K562 (cell line): ENCODE measurements around the gene EXOC7. TPM values are rescaled to one million over a fixed set of nuclear protein-coding genes. Genes with fewer than 3 reads are reported as not detected.

Experiments used
- ATAC-seq: fragments of 200-7000 bp; cut with Tn5 transposase; 3 replicates; pipeline ENCODE4 v1.9.1; 2020; ENCODE audit warnings: moderate library complexity
- BruUV-seq: library from RNA; stranded (reverse); fragments of 400-500 nt; replicated peaks from 2 replicates; lab custom pipeline; 2021; lab: Mats Ljungman, UMichigan
- CTCF ChIA-PET: fragments of 300-600 bp; formaldehyde crosslinking; extraction: SDS; loops from one replicate; lab custom pipeline; 2021; ENCODE audit warnings: low intra/inter-chr PET ratio; lab: Yijun Ruan, JAX
- POLR2A ChIA-PET: fragments of 300-600, 350-650 bp; sonication (Branson Sonifier 250); formaldehyde crosslinking; extraction: SDS; loops from one replicate; lab custom pipeline; 2021; ENCODE audit warnings: antibody characterized with exemption, inconsistent platforms; lab: Yijun Ruan, JAX
- DNase-seq, 4 experiments: peaks; one replicate each; pipeline versions ENCODE4 v3.0.0 to v3.0.0-alpha.2; 2011 to 2018; ENCODE audit warnings: low spot score in 3 of 4, mixed read lengths in 3 of 4; ENCODE audit errors: extremely low read depth in 1 of 4
- FAIRE-seq: peaks from 2 replicates; lab custom pipeline; 2011; peaks lifted over from hg19 to GRCh38; lab: Jason Lieb, UNC
- H2AFZ ChIP-seq: 2 replicates; pipeline ENCODE4 v1.6.0; 2011; ENCODE audit warnings: low read depth, low read length, control low read depth, inconsistent platforms
- H3K27ac ChIP-seq: fragments of 200-600 bp; 3 replicates; pipeline ENCODE4 v1.8.0; 2011; ENCODE audit warnings: low read depth, mild to moderate bottlenecking, control low read depth, inconsistent platforms, low read length, moderate library complexity, mixed read lengths; ENCODE audit errors: extremely low read depth
- H3K27me3 ChIP-seq, 2 experiments: fragments of 300-600 bp in 1 of 2; 2 replicates in 1 of 2; 3 replicates in 1 of 2; pipeline versions ENCODE4 v1.6.0 to v1.8.0; 2011; ENCODE audit warnings: inconsistent platforms in 2 of 2, low read length in 2 of 2, mild to moderate bottlenecking in 1 of 2, mixed read lengths in 1 of 2, moderate library complexity in 1 of 2; ENCODE audit not compliant: control insufficient read depth in 2 of 2, insufficient read depth in 2 of 2
- H3K36me3 ChIP-seq: fragments of 300-600 bp; 3 replicates; pipeline ENCODE4 v1.8.0; 2011; ENCODE audit warnings: mild to moderate bottlenecking, low read length, inconsistent platforms; ENCODE audit not compliant: control insufficient read depth, insufficient read depth
- H3K4me1 ChIP-seq, 2 experiments: fragments of 200-600 bp in 1 of 2; replicated peaks in 1 of 2; 2 replicates in 1 of 2; 3 replicates in 1 of 2; pipeline versions ENCODE4 v1.5.1 to v1.8.0; 2011; ENCODE audit warnings: inconsistent platforms in 2 of 2, low read length in 2 of 2, mild to moderate bottlenecking in 1 of 2, mixed read lengths in 1 of 2, moderate library complexity in 1 of 2; ENCODE audit not compliant: control insufficient read depth in 2 of 2, insufficient read depth in 2 of 2
- H3K4me2 ChIP-seq: 2 replicates; pipeline ENCODE4 v1.6.1; 2011; ENCODE audit warnings: low read length, control low read depth, inconsistent platforms, mixed read lengths; ENCODE audit not compliant: insufficient read depth
- H3K4me3 ChIP-seq: fragments of 200-600 bp; sonication (generic), shearing (Covaris generic); 2 replicates; pipeline ENCODE4 v1.5.1; 2016; ENCODE audit warnings: control low read depth, inconsistent platforms
- H3K79me2 ChIP-seq: fragments of 200-600 bp; 3 replicates; pipeline ENCODE4 v1.8.0; 2011; ENCODE audit warnings: low read length, inconsistent platforms; ENCODE audit not compliant: control insufficient read depth, insufficient read depth
- H3K9ac ChIP-seq, 2 experiments: 2 replicates each; pipeline versions ENCODE4 v1.6.0 to v1.6.1; 2011; ENCODE audit warnings: low read depth in 2 of 2, low read length in 2 of 2, control low read depth in 1 of 2, inconsistent platforms in 1 of 2, mild to moderate bottlenecking in 1 of 2, mixed read lengths in 1 of 2; ENCODE audit not compliant: insufficient read depth in 1 of 2
- H3K9me1 ChIP-seq: one replicate; pipeline ENCODE4 v1.6.0; 2011; ENCODE audit warnings: inconsistent platforms, mild to moderate bottlenecking, low read length, moderate library complexity; ENCODE audit not compliant: control insufficient read depth, insufficient read depth
- H3K9me3 ChIP-seq: replicated peaks from 2 replicates; pipeline ENCODE4 v1.5.1; 2011; ENCODE audit warnings: low read depth, low read length, inconsistent platforms; ENCODE audit not compliant: control insufficient read depth, insufficient read depth
- H4K20me1 ChIP-seq: replicated peaks from 2 replicates; pipeline ENCODE4 v1.6.1; 2011; ENCODE audit warnings: low read length, inconsistent platforms, mixed read lengths; ENCODE audit not compliant: control insufficient read depth, insufficient read depth
- MAX ChIP-seq: sonication (generic); formaldehyde crosslinking; IDR thresholded peaks from 2 replicates; pipeline ENCODE4 v1.9.0; 2022; ENCODE audit warnings: mild to moderate bottlenecking, missing genetic modification reagents
- MCM2 ChIP-seq: fragments of 450-650 bp; IDR thresholded peaks from 2 replicates; pipeline ENCODE4 v1.6.1; 2017; ENCODE audit warnings: low read depth, mild to moderate bottlenecking
- PRMT5 ChIP-seq: sonication (generic); formaldehyde crosslinking; IDR thresholded peaks from 2 replicates; pipeline ENCODE4 v1.5.0; 2020; ENCODE audit warnings: missing genetic modification reagents
- SLC30A9 ChIP-seq: fragments of 250-450 bp; sonication (Bioruptor Pico); IDR thresholded peaks from 2 replicates; pipeline ENCODE4 v1.8.0; 2022; ENCODE audit warnings: mild to moderate bottlenecking, moderate library complexity
- USF1 ChIP-seq: sonication (generic); formaldehyde crosslinking; IDR thresholded peaks from 2 replicates; pipeline ENCODE4 v1.9.0; 2022; ENCODE audit warnings: mild to moderate bottlenecking, missing genetic modification reagents
- WGBS: fragments of 100-300 bp; shearing (Covaris generic); methylation state at CpG from one replicate; pipeline ENCODE4 v1.1.6; 2016; ENCODE audit warnings: low coverage, mixed read lengths; ENCODE audit not compliant: insufficient coverage; ENCODE audit errors: missing lambda C conversion rate; 5-methylcytosine and 5-hydroxymethylcytosine counted together
- in situ Hi-C: fragments of 300-500 bp; cut with MboI; formaldehyde crosslinking; loops from 4 replicates; pipeline ENCODE4 v1.15.0; 2018; ENCODE audit warnings: inconsistent platforms, mixed read lengths
- intact Hi-C: fragments of 100-400 bp; cut with micrococcal nuclease; formaldehyde crosslinking; loops from 2 replicates; pipeline ENCODE4 v1.14.2; 2022
- polyA plus RNA-seq, 8 experiments: library from polyadenylated mRNA; depleted of rRNA in 4 of 8; stranded (reverse) in 5 of 8; unstranded in 3 of 8; fragments of >200 nt; fragmentation: Nextera tagmentation in 2 of 8; fragmentation: Illumina TruSeq in 1 of 8; extraction: Ambion mirVana in 2 of 8; extraction: Trizol in 1 of 8; gene quantifications; 2 replicates each; pipeline versions ENCODE4 v1.2.1 to v1.2.3, GENCODE V29; 2011 to 2014; ENCODE audit warnings: inconsistent platforms in 1 of 8, missing spikeins in 1 of 8
- total RNA-seq, 7 experiments: library from RNA; depleted of rRNA in 6 of 7; stranded (reverse); fragments of >200 nt in 6 of 7; fragmentation: Illumina TruSeq in 2 of 7; extraction: Trizol in 2 of 7; gene quantifications; 2 replicates each; pipeline versions ENCODE4 v1.2.1 to v1.2.3, GENCODE V29; 2011 to 2021; ENCODE audit warnings: low replicate concordance in 1 of 7

EXOC7 gene
- total and polyA plus RNA-seq, 9 of the 15 experiments (the other 6 are each of a cell fraction or from before 2014, with no cell fraction given), result 18.6 to 57.0 (median 35.0) TPM

GRCh38 chr17:76092526-76093413 is 10.8 kb downstream of the EXOC7 start:
- Histone ChIP-seq H3K27ac (no peak overlapping the region), H4K20me1 (no peaks in the 10 kb centered on the region; the same call in 1 of the 2 replicates)
- whole genome bisulfite sequencing, result 94% methylated on average over 20 of the region's 20 CpGs
- TF ChIP-seq MCM2 (no peak), SLC30A9 (CRISPR knock-in tag) (no peak), MAX (0 out of 2 replicates have a peak, but pooled peaks have one; percentile 27), USF1 (CRISPR knock-in tag) (0 out of 2 replicates have a peak, but pooled peaks have one; percentile 32), PRMT5 (no peak)
- TF ChIP-seq, all 486 proteins: peak for 2
- POLR2A ChIA-PET, result interaction anchor here (0.6 to 2.5 kb wide), 6 partner anchors 9 to 187 kb away, joined by 3 to 8 read pairs (median 4); no protein-coding TSS in a partner anchor
- intact Hi-C loops (no loop called here), in situ Hi-C loops (no loop called here)
- H3K4me2 ChIP-seq, result no peak overlapping the region
- no peaks in the 10 kb centered on the region for H3K9me3 ChIP-seq
- ATAC-seq (no peak), DNase-seq (no peak), FAIRE-seq (no peak)
- H3K79me2 ChIP-seq, result no peaks in the 10 kb centered on the region
- H3K36me3 ChIP-seq, result peaks cover 75% of the 10 kb centered on the region; the same call in 2 of the 3 replicates
- H3K4me1 ChIP-seq, result peaks cover 9 to 13% of the 10 kb centered on the region in 2 experiments; a peak in 4 of 5 replicates
- no peak overlapping the region for H3K9ac ChIP-seq
- H2AFZ ChIP-seq, result no peak overlapping the region
- no TSS peak for BruUV-seq
- H3K9me1 ChIP-seq, result no peaks in the 10 kb centered on the region
- no peaks in the 10 kb centered on the region for H3K27me3 ChIP-seq
- CTCF ChIA-PET, result no interaction called here
- no peak overlapping the region for H3K4me3 ChIP-seq
